Keratinocyte (primary cell): ENCODE data around the gene HLA-DQA1. TPM values are rescaled to one million over a fixed set of nuclear protein-coding genes. Genes with fewer than 3 reads are reported as not detected.

Source experiments
- DNase-seq: peaks from one replicate; pipeline ENCODE4 v3.0.0-alpha.2; 2011; ENCODE audit warnings: low read depth, missing footprints, low spot score
- FAIRE-seq: peaks from 2 replicates; lab custom pipeline; 2011; peaks lifted over from hg19 to GRCh38; lab: Jason Lieb, UNC
- H2AFZ ChIP-seq: 2 replicates; pipeline ENCODE4 v1.6.0; 2012; ENCODE audit warnings: low read length, control low read depth, inconsistent platforms; ENCODE audit not compliant: control insufficient read depth
- H3K27ac ChIP-seq: 2 replicates; pipeline ENCODE4 v1.5.1; 2011; ENCODE audit warnings: low read length; ENCODE audit not compliant: control insufficient read depth, insufficient read depth
- H3K27me3 ChIP-seq: 3 replicates; pipeline ENCODE4 v1.6.0; 2011; ENCODE audit warnings: low read length; ENCODE audit not compliant: control insufficient read depth, insufficient read depth; ENCODE audit errors: extremely low read depth
- H3K36me3 ChIP-seq, 2 experiments: 2 replicates in 1 of 2; 3 replicates in 1 of 2; pipeline ENCODE4 v1.5.1; 2011; ENCODE audit warnings: low read length in 2 of 2, mild to moderate bottlenecking in 1 of 2; ENCODE audit not compliant: control insufficient read depth in 2 of 2, insufficient read depth in 2 of 2; ENCODE audit errors: extremely low read depth in 1 of 2
- H3K4me1 ChIP-seq: 3 replicates; pipeline ENCODE4 v1.5.1; 2011; ENCODE audit warnings: low read length; ENCODE audit not compliant: control insufficient read depth, insufficient read depth; ENCODE audit errors: extremely low read depth
- H3K4me2 ChIP-seq: 3 replicates; pipeline ENCODE4 v1.6.0; 2011; ENCODE audit warnings: low read depth, low read length; ENCODE audit not compliant: control insufficient read depth, insufficient read depth; ENCODE audit errors: extremely low read depth
- H3K4me3 ChIP-seq, 3 experiments: fragments of 200-600 bp in 1 of 3; sonication (generic) in 1 of 3; 2 replicates in 2 of 3; 3 replicates in 1 of 3; pipeline ENCODE4 v1.5.1; 2011 to 2016; ENCODE audit warnings: low read length in 3 of 3, mild to moderate bottlenecking in 3 of 3, control low read depth in 2 of 3, inconsistent platforms in 1 of 3, low read depth in 1 of 3, mixed read lengths in 1 of 3, mixed run types in 1 of 3, moderate library complexity in 1 of 3; ENCODE audit not compliant: control insufficient read depth in 2 of 3, insufficient read depth in 2 of 3; ENCODE audit errors: extremely low read depth in 1 of 3
- H3K79me2 ChIP-seq: 2 replicates; pipeline ENCODE4 v1.6.0; 2012; ENCODE audit warnings: low read length; ENCODE audit not compliant: control insufficient read depth, insufficient read depth
- H3K9ac ChIP-seq: 3 replicates; pipeline ENCODE4 v1.6.0; 2011; ENCODE audit warnings: low read length; ENCODE audit not compliant: control insufficient read depth, insufficient read depth; ENCODE audit errors: extremely low read depth
- H3K9me1 ChIP-seq: 3 replicates; pipeline ENCODE4 v1.6.0; 2011; ENCODE audit warnings: low read length; ENCODE audit not compliant: control insufficient read depth, insufficient read depth; ENCODE audit errors: extremely low read depth
- H3K9me3 ChIP-seq: 2 replicates; pipeline ENCODE4 v1.5.1; 2012; ENCODE audit warnings: low read depth, low read length; ENCODE audit not compliant: control insufficient read depth
- H4K20me1 ChIP-seq: 3 replicates; pipeline ENCODE4 v1.6.0; 2011; ENCODE audit warnings: low read length; ENCODE audit not compliant: control insufficient read depth, insufficient read depth; ENCODE audit errors: extremely low read depth
- CTCF ChIP-seq, 3 experiments: IDR thresholded peaks in 1 of 3; conservative IDR thresholded peaks in 1 of 3; optimal IDR thresholded peaks in 1 of 3; 2 replicates in 2 of 3; 3 replicates in 1 of 3; pipeline versions ENCODE3 to v1.5.1; 2011; ENCODE audit warnings: low read length in 3 of 3, mild to moderate bottlenecking in 3 of 3, moderate library complexity in 2 of 3, control low read depth in 1 of 3, inconsistent platforms in 1 of 3; ENCODE audit not compliant: insufficient read depth in 2 of 3; ENCODE audit errors: extremely low read depth in 1 of 3
- EZH2 ChIP-seq: IDR thresholded peaks from one replicate; pipeline ENCODE4 v1.6.1; 2012; ENCODE audit warnings: inconsistent platforms, mild to moderate bottlenecking, low read length, moderate library complexity
- dilution Hi-C: fragments of 300-500 bp; cut with MboI; formaldehyde crosslinking; loops from one replicate; pipeline ENCODE4 v1.7.0; 2020; ENCODE audit warnings: low sequenced_read_pairs; ENCODE audit not compliant: extremely low pct_ligation_motif_present
- polyA plus RNA-seq, 5 experiments: library from polyadenylated mRNA; depleted of rRNA in 3 of 5; stranded (reverse) in 3 of 5; stranded (forward) in 1 of 5; unstranded in 1 of 5; fragments of >200 nt; gene quantifications; 1 replicate in 1 of 5; 2 replicates in 3 of 5; 3 replicates in 1 of 5; pipeline versions ENCODE4 v1.2.1 to v1.2.3, GENCODE V29; 2011 to 2012; ENCODE audit warnings: missing spikeins in 2 of 5, low read depth in 1 of 5, low replicate concordance in 1 of 5

The HLA-DQA1 gene
- polyA plus RNA-seq, 1 donor (not counting 4 experiments of a cell fraction or from before 2014, with no cell fraction given), result not detected

GRCh38 chr6:32664354-32664753 lies 27.1 kb downstream of the HLA-DQA1 start:
- peaks cover 6% of the 10 kb centered on the region for H3K4me1 ChIP-seq
- H2AFZ ChIP-seq, result peak overlapping the region; percentile 80
- FAIRE-seq, result no peak
- H4K20me1 ChIP-seq, result no peaks in the 10 kb centered on the region
- peaks cover 0 to 3% of the 10 kb centered on the region in 2 experiments for H3K36me3 ChIP-seq
- H3K9me3 ChIP-seq, result no peaks in the 10 kb centered on the region
- DNase-seq, result no peak
- H3K27ac ChIP-seq, result no peak overlapping the region
- dilution Hi-C loops, result no loop called here
- peak overlapping the region; percentile 73 for H3K4me2 ChIP-seq
- TF ChIP-seq CTCF (optimal IDR thresholded peaks at IDR 0.05 in 1 of 3, IDR thresholded peaks at IDR 0.05 in 1 of 3, conservative IDR thresholded peaks at IDR 0.05 in 1 of 3; ENCODE audit: extremely low read depth in 1 of 3, insufficient read depth in 2 of 3, low read length in 3 of 3) (no peak), EZH2 (no peak)
- no peaks in the 10 kb centered on the region for H3K9me1 ChIP-seq
- no peak overlapping the region for H3K9ac ChIP-seq
- peak overlapping the region in 2 of 3 experiments; percentile 49 to 75 for H3K4me3 ChIP-seq
- no peaks in the 10 kb centered on the region for H3K27me3 ChIP-seq
- H3K79me2 ChIP-seq, result no peaks in the 10 kb centered on the region

DNA sequence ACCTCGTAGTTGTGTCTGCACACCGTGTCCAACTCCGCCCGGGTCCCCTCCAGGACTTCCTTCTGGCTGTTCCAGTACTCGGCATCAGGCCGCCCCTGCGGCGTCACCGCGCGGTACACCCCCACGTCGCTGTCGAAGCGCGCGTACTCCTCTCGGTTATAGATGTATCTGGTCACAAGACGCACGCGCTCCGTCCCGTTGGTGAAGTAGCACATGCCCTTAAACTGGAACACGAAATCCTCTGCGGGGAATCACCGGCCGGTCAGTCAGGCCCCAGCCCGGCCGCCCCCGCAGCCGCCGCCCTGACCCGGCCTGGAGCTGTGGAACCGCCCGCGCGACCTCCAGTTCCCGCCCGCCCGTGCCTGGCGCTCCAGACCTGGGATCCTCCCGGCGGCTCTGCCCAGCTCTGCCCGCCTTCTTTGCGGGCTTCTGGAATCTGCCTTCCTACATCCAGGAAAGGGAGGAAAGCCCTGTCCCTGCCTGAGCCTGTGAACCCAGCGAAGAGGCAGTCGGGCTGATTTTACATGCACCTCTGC lies 27.7 kb downstream of the HLA-DQA1 start:
- Histone ChIP-seq H2AFZ (peak overlapping the region; percentile 80), H3K4me3 (peak overlapping the region; percentile 26 to 75 (median 49)), H3K4me2 (peak overlapping the region; percentile 73), H3K27me3 (no peaks in the 10 kb centered on the region), H4K20me1 (no peaks in the 10 kb centered on the region), H3K36me3 (peaks cover 0 to 3% of the 10 kb centered on the region in 2 experiments), H3K9me1 (no peaks in the 10 kb centered on the region), H3K27ac (no peak overlapping the region), H3K4me1 (peaks cover 6% of the 10 kb centered on the region), H3K79me2 (no peaks in the 10 kb centered on the region), H3K9me3 (no peaks in the 10 kb centered on the region), H3K9ac (peak overlapping the region; percentile 39)
- TF ChIP-seq EZH2 (no peak), CTCF (optimal IDR thresholded peaks at IDR 0.05 in 1 of 3, IDR thresholded peaks at IDR 0.05 in 1 of 3, conservative IDR thresholded peaks at IDR 0.05 in 1 of 3; ENCODE audit: extremely low read depth in 1 of 3, insufficient read depth in 2 of 3, low read length in 3 of 3) (no peak)
- dilution Hi-C loops, result no loop called here
- DNase-seq, result no peak
- no peak for FAIRE-seq
